Gastroesophageal sphincter (tissue), 3 donors: ENCODE results near the gene UBXN6.

ENCODE experiments used
- EP300 ChIP-seq: sonication (generic); formaldehyde crosslinking; IDR thresholded peaks from one replicate; pipeline ENCODE4 v1.6.1; 2017; ENCODE audit warnings: antibody characterized with exemption, mild to moderate bottlenecking
- POLR2A ChIP-seq, 2 donors: fragments of 450-650 bp; IDR thresholded peaks; one replicate each; pipeline ENCODE4 v1.6.1; 2017; ENCODE audit warnings: antibody characterized with exemption in 2 of 2, mild to moderate bottlenecking in 2 of 2, moderate library complexity in 1 of 2
- POLR2AphosphoS5 ChIP-seq: sonication (generic); formaldehyde crosslinking; IDR thresholded peaks from one replicate; pipeline ENCODE4 v1.6.1; 2017; ENCODE audit warnings: antibody characterized with exemption
- TF ChIP-seq, protein P1 (sequence below), 4 experiments: fragments of 200-600 bp in 2 of 4; fragments of 450-650 bp in 2 of 4; sonication (generic) in 1 of 4; IDR thresholded peaks; one replicate each; pipeline ENCODE4 v1.5.1; 2017 to 2019; ENCODE audit warnings: antibody characterized with exemption in 4 of 4, mild to moderate bottlenecking in 2 of 4, moderate library complexity in 2 of 4

DNA sequence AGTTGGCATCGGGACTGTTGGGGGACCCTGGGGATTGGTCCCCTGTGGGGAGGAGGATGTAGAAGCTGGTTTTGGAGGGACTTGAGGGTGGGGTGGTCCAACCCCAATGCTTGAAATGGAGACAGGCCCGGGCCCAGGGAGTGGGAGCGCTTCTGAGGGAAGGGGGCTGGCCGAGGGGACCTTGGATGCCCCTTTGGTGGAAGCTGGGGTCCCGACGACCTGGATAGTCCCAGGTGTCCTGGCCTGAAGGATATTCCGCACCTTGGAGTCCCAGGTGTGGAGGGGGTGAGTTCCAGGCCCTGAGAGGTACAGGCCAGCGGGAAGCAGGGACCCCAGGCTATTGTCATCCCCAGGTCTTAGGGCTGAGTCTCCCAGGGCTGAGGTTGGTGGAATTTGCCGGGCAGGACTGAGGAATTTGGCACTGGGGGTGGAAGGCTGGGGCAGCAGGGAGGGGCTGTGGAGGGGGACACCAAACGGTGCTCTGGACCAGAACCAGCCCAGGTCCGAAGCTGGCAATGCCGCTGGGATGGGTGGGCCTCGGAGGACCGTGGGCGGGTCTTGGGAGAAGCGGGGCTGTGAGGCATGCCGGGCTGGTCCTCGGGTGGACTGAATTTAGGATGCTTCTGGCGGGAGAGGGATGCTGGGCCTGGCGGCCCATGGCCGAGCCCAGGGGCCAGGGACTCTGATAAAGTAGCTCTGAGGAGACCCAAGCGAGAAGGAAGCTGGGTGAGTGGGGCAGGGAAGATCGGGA is 16.3 kb upstream of the UBXN6 start:
- TF ChIP-seq, protein P1, sequence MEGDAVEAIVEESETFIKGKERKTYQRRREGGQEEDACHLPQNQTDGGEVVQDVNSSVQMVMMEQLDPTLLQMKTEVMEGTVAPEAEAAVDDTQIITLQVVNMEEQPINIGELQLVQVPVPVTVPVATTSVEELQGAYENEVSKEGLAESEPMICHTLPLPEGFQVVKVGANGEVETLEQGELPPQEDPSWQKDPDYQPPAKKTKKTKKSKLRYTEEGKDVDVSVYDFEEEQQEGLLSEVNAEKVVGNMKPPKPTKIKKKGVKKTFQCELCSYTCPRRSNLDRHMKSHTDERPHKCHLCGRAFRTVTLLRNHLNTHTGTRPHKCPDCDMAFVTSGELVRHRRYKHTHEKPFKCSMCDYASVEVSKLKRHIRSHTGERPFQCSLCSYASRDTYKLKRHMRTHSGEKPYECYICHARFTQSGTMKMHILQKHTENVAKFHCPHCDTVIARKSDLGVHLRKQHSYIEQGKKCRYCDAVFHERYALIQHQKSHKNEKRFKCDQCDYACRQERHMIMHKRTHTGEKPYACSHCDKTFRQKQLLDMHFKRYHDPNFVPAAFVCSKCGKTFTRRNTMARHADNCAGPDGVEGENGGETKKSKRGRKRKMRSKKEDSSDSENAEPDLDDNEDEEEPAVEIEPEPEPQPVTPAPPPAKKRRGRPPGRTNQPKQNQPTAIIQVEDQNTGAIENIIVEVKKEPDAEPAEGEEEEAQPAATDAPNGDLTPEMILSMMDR (IDR thresholded peaks at IDR 0.05) = no peak
- TF ChIP-seq POLR2A (IDR thresholded peaks at IDR 0.05) (no peak), POLR2AphosphoS5 (no peak), EP300 (no peak)
